Left lung (tissue), 10 donors: ENCODE measurements around the gene CABP7. TPM values are rescaled to one million over a fixed set of nuclear protein-coding genes. Genes with fewer than 3 reads are reported as not detected.
A peak's percentile ranks its signal among the peaks of the same experiment; 100 is the strongest.

ENCODE experiments used
- ATAC-seq: fragments of 200-7000 bp; cut with Tn5 transposase; one replicate; pipeline ENCODE4 v1.9.1; 2020; ENCODE audit warnings: moderate library complexity
- DNase-seq, 4 donors: peaks; one replicate each; pipeline ENCODE4 v3.0.0-alpha.2; 2013 to 2020
- H3K27ac ChIP-seq, 2 donors: fragments of 200-600 bp; sonication (generic) in 1 of 2; one replicate each; pipeline versions ENCODE4 v1.5.0 to v1.8.0; 2020 to 2021
- H3K27me3 ChIP-seq, 2 donors: fragments of 200-600 bp; sonication (generic) in 1 of 2; one replicate each; pipeline versions ENCODE4 v1.5.0 to v1.8.0; 2020 to 2021
- H3K36me3 ChIP-seq, 2 donors: fragments of 200-600 bp; sonication (generic) in 1 of 2; one replicate each; pipeline versions ENCODE4 v1.5.0 to v1.8.0; 2020 to 2021
- H3K4me1 ChIP-seq, 2 donors: fragments of 200-600 bp; one replicate each; pipeline ENCODE4 v1.8.0; 2021
- H3K4me3 ChIP-seq, 2 donors: fragments of 200-600 bp; sonication (generic) in 1 of 2; one replicate each; pipeline versions ENCODE4 v1.5.0 to v1.8.0; 2020 to 2021; ENCODE audit warnings: mild to moderate bottlenecking in 1 of 2
- H3K9me3 ChIP-seq, 2 donors: fragments of 200-600 bp; sonication (generic) in 1 of 2; one replicate each; pipeline versions ENCODE4 v1.5.0 to v1.8.0; 2020 to 2021
- intact Hi-C, 2 donors: fragments of 100-400 bp; cut with DNase I; formaldehyde crosslinking; loops; one replicate each; pipeline versions ENCODE4 v1.11.2 to v1.14.2; 2022
- polyA plus RNA-seq, 6 donors: library from polyadenylated mRNA; unstranded; fragments of 120-200 nt; gene quantifications; one replicate each; pipeline ENCODE4 v1.2.1, GENCODE V29; 2013; ENCODE audit not compliant: insufficient read length in 6 of 6
- total RNA-seq, 2 donors: library from RNA; stranded (reverse); fragmentation: NEBNext Ultra II Directional; extraction: Animal tissue kit (Norgen Biotek cat#: 25700); gene quantifications; one replicate each; pipeline ENCODE4 v1.2.1, GENCODE V29; 2021
- TF ChIP-seq, protein P1 (sequence below), 2 donors: fragments of 200-600 bp; sonication (generic) in 1 of 2; IDR thresholded peaks; one replicate each; pipeline versions ENCODE4 v1.5.0 to v1.8.0; 2021; ENCODE audit warnings: antibody characterized with exemption in 2 of 2
- donor health status: DM: no; HTN: yes; CAD: no.
- donor health status: DM: no; HTN: no; CAD: no.

Gene CABP7
- total and polyA plus RNA-seq, 8 donors: 0.13 to 0.21 (median 0.17) TPM; not detected in 2

DNA sequence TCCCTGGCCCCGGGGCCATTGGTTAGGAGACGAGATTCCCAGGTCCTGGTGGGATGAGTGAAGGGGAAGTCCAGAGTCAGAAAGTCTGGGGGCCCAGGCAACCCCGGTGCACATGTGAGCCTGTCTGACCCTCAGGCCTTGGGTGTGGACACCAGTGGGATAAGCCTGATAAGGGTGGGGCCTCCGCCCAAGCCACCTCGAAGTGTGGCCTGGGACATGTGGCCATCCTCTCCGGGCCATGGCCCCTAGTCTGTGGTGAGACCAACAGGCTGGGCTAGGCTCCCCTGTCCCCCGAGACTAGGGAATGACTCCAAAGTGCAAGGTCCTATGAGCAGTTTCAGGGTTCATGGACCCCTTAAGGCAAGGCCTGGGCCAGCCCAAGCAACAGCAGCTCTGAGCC is 6.3 kb downstream of the CABP7 start:
- DNase-seq (no peak), ATAC-seq (no peak)
- Histone ChIP-seq H3K27ac (no peak overlapping the region), H3K27me3 (peaks cover 6 to 46% of the 10 kb centered on the region in 2 donors), H3K9me3 (no peaks in the 10 kb centered on the region), H3K4me3 (no peak overlapping the region), H3K4me1 (no peaks in the 10 kb centered on the region), H3K36me3 (peaks cover 0 to 20% of the 10 kb centered on the region in 2 donors)
- TF ChIP-seq, protein P1, sequence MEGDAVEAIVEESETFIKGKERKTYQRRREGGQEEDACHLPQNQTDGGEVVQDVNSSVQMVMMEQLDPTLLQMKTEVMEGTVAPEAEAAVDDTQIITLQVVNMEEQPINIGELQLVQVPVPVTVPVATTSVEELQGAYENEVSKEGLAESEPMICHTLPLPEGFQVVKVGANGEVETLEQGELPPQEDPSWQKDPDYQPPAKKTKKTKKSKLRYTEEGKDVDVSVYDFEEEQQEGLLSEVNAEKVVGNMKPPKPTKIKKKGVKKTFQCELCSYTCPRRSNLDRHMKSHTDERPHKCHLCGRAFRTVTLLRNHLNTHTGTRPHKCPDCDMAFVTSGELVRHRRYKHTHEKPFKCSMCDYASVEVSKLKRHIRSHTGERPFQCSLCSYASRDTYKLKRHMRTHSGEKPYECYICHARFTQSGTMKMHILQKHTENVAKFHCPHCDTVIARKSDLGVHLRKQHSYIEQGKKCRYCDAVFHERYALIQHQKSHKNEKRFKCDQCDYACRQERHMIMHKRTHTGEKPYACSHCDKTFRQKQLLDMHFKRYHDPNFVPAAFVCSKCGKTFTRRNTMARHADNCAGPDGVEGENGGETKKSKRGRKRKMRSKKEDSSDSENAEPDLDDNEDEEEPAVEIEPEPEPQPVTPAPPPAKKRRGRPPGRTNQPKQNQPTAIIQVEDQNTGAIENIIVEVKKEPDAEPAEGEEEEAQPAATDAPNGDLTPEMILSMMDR (IDR thresholded peaks at IDR 0.05): no peak
- intact Hi-C loops: no loop called here

DNA sequence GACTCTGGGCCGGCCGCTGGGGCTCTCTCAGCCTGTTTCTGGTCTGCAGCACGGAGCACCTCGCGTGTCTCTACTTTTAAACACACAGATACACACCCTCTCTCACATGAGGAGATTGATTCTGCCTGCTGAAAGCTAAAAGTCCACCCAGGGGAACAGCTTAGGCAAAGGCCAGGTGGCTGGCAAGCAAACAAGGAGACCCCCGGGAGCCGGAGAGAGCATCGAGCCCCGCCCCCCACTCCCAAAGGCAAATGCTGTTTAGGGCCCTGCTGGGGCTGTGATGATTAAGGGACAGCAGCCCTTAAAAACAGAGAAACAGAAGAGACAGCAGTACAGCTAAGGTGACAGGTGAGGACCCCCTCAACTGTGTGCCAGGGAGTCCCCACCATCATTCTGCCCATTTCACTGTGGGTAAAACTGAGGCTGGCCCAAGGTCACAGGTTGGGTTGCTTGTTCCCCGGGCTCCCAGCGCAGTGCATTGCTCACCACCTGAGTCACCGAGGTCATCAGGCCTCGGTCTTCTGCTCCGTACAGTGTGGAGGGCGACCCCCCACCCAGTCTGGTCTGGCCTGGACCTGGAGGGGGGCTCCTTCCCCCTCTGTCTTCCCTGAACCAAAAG is 6.8 kb downstream of the CABP7 start:
- Histone ChIP-seq H3K27me3 (peaks cover under 1 to 41% of the 10 kb centered on the region in 2 donors), H3K9me3 (no peaks in the 10 kb centered on the region), H3K36me3 (peaks cover 0 to 24% of the 10 kb centered on the region in 2 donors), H3K27ac (no peak overlapping the region), H3K4me3 (no peak overlapping the region), H3K4me1 (no peaks in the 10 kb centered on the region)
- no peak for DNase-seq
- intact Hi-C loops: no loop called here
- TF ChIP-seq, protein P1 (IDR thresholded peaks at IDR 0.05): no peak
- ATAC-seq: no peak

DNA sequence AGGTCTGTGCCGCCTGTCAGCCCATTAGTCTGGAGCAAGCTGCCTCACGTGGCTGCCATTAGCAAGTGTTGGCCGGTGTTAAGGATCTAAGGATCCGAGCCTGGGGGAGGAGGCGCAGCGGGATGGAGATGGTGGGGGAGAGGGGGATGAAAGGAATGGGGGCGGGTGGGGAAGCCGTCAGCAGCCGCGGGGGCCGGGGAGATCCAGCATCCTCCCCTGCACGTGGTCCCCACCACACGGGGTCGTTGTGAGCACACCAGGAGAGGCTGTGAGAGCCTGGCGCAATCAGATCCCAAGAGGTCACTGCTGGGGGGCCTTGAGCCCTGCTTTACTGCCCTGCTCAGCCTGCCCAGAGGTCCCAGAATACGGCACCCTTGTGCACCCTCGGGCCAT is 7.3 kb downstream of the CABP7 start:
- Histone ChIP-seq H3K4me1 (no peaks in the 10 kb centered on the region), H3K4me3 (no peak overlapping the region), H3K27me3 (peaks cover 0 to 35% of the 10 kb centered on the region in 2 donors), H3K27ac (no peak overlapping the region), H3K9me3 (no peaks in the 10 kb centered on the region), H3K36me3 (peaks cover 0 to 27% of the 10 kb centered on the region in 2 donors)
- DNase-seq (peak in 1 of 4 donors; percentile 16), ATAC-seq (peak; percentile 65)
- TF ChIP-seq, protein P1 (IDR thresholded peaks at IDR 0.05): peak; percentile 16 to 28
- intact Hi-C loops: no loop called here

DNA sequence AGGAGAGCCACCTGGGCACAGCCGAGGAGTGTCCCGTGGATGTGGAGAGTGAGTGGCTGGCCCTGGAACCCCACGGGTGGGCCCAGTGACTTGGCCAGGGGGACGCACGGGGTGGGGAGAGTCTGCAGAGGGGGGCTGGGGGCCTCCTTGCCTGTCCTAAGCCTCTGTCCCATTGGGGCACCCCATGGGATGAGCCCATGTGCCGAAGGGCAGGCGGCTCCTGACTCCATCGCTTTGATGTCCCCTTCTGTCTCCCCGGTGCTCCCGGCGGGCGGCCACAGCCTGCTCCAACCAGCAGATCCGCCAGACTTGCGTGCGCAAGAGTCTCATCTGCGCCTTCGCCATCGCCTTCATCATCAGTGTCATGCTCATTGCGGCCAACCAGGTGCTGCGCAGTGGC is 9.4 kb downstream of the CABP7 start:
- TF ChIP-seq, protein P1 (IDR thresholded peaks at IDR 0.05): no peak
- peaks cover 0 to 43% of the 10 kb centered on the region in 2 donors for H3K36me3 ChIP-seq
- DNase-seq: no peak

DNA sequence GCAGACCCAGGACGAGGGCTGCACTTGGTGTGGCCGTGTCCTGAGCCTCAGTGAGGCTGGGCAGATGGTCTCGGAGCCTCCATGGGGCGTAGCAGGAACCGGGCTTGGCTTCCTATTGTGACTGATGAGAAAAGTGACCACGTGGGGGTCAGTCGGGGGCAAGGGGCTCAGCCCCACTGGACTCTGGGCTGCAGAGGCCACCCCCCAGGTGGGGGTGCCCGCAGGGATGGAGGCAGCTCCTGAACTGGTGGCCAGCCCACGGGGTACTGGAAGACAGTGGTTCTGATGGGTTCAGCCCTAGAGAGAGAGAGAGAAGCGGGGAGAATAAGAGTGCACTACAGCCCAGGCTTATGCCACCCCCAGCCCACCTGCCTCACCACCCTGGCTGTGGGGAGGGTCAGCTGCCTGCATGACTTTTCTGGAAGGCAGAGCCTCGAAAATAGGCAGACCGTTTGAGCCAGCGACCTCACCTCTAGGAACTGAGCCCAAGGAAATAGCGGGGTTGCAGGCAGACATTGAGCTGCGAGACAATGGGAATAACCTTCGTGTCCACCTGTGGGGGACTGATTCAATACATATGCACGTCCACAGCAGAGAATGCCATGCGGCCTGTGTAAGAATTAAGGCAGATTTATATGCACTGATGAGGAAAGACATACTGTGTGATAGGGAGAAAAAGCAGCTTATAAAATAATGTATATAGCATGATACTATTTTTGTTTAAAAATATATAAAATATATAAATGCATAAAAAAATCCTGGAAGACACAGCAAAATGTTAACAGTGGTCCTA is 11.5 kb downstream of the CABP7 start:
- Histone ChIP-seq H3K9me3 (no peaks in the 10 kb centered on the region), H3K27me3 (peaks cover 0 to 10% of the 10 kb centered on the region in 2 donors), H3K4me3 (no peak overlapping the region), H3K36me3 (peaks cover 0 to 56% of the 10 kb centered on the region in 2 donors), H3K27ac (no peak overlapping the region), H3K4me1 (no peaks in the 10 kb centered on the region)
- ATAC-seq (no peak), DNase-seq (no peak)
- intact Hi-C loops: no loop called here
- TF ChIP-seq, protein P1 (IDR thresholded peaks at IDR 0.05): no peak

More for the DNA sequence above, 9.4 kb downstream of the CABP7 start:
- ATAC-seq: no peak
- no peaks in the 10 kb centered on the region for H3K4me1 ChIP-seq
- no peak overlapping the region for H3K27ac ChIP-seq
- intact Hi-C loops: no loop called here
- H3K27me3 ChIP-seq: peaks cover 0 to 18% of the 10 kb centered on the region in 2 donors
- no peaks in the 10 kb centered on the region for H3K9me3 ChIP-seq
- no peak overlapping the region for H3K4me3 ChIP-seq
